HG03575 (cell line): ENCODE data around the gene GTF2IRD1.
"Not testable (repeated sequence)": the region's sequence is repeated elsewhere in the genome, so short reads cannot be mapped to it uniquely, and the experiment has no call there.

Experiments used
- ATAC-seq: cut with Tn5 transposase; IDR thresholded peaks from one replicate; pipeline ENCODE4 v1.9.1; 2021; ENCODE audit not compliant: unreplicated experiment, insufficient number of reproducible peaks, low FRiP score; ENCODE audit errors: extremely low read depth

Gene GTF2IRD1

GRCh38 chr7:74453322-74454011 is at the start of gene GTF2IRD1:
Gene GTF2IRD1 (plus strand): TSS chr7:74453906. CDS start chr7:74508081, 54,175 bp downstream.
- no peak for ATAC-seq

- ATAC-seq = no peak
Observed at GRCh38 chr7:74404388-74404700, 49.4 kb upstream of the GTF2IRD1 start.

GRCh38 chr7:74404741-74405140 is 49.0 kb upstream of the GTF2IRD1 start:
- no peak for ATAC-seq

DNA sequence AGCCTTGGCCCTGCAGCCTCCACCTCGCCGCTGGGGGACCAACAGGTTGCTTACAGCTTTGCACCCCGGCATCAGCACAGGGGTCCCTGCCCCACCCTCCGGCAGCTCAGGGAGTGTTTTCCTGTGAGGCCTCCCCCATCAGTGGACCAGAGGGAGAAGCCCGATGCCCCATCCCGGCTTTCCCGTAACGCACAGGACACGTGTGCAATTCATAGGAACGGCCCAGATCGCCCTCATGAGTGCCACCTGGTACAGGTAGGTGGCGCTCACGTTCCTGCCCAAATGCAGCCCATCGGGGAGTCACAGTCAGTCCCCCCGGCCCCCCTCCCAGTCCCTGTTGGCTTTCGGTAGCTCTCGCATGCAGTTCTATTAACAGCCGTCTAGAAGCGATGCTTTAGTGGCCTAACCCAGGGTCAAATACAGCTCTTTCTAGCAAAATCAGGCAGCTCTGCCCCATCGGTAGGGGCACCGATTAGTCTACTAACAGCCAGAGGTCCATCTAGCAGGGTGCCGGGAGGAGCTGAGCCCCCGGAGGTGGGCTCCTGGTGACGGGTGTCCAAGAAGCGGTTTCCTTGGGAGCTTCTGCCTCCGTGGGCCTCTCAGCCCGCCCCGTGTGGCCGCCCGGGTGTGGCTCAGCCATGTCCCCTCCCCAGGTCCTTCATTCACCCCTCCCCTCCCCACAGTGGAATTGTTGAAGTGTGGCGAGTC is 48.4 kb upstream of the GTF2IRD1 start:
- no peak for ATAC-seq

- no peak for ATAC-seq
Observed at GRCh38 chr7:74405899-74406512, 47.7 kb upstream of the GTF2IRD1 start.

DNA sequence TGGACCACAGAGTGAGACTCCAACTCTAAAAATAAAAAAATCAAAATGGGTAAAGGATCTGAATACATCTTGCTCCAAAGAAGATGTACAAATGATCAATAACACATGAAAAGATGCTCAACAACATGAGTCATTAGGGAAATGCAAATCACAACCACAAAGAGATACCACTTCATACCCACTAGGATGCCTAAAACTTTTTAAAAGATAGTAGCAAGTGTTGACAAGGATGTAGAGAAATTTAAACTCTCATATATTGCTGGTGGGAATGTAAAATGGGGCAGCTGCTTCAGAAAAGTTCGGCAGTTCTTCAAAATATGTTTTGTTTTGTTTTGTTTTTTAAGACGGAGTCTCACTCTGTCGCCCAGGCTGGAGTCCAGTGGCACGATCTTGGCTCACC is 45.7 kb upstream of the GTF2IRD1 start:
- ATAC-seq = no peak

- ATAC-seq = no peak
Observed at GRCh38 chr7:74409571-74409970, 44.1 kb upstream of the GTF2IRD1 start.

- no peak for ATAC-seq
Observed at GRCh38 chr7:74410772-74411171, 42.9 kb upstream of the GTF2IRD1 start.

DNA sequence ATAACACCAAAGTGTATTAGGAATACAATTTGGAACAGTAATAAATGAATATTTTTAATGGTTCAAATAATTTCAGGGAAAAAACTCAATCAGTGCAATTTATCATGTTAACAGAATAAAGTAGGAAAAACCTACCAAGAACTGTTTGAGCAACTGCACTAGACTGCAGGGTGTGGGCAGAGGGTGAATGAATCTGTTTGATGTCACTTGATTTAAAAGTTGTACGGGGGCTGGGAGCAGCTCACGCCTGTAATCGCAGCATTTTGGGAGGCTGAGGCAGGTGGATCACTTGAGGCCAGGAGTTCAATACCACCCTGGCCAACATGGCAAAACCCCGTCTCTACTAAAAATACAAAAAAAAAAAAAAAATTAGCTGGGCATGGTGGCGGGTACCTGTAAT is 42.1 kb upstream of the GTF2IRD1 start:
- not testable (repeated sequence) for ATAC-seq

- no peak for ATAC-seq
Observed at GRCh38 chr7:74412056-74412455, 41.6 kb upstream of the GTF2IRD1 start.

DNA sequence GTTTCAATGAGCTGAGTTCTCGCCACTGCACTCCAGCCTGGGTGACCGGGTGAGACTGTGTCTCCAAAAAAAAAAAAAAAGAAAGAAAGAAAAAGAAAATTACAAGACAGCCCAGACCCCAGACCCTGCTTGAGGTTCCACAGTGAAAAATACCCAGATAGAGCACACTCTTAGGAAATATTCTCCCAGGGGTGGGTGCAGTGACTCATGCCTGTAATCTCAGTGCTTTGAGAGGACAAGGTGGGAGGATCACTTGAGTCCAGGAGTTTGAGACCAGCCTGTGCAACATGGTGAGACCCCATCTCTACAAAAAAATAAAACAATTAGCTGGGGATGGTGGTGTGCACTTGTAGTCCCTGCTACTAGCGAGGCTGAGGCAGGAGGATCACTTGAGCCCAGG is 41.1 kb upstream of the GTF2IRD1 start:
- no peak for ATAC-seq

DNA sequence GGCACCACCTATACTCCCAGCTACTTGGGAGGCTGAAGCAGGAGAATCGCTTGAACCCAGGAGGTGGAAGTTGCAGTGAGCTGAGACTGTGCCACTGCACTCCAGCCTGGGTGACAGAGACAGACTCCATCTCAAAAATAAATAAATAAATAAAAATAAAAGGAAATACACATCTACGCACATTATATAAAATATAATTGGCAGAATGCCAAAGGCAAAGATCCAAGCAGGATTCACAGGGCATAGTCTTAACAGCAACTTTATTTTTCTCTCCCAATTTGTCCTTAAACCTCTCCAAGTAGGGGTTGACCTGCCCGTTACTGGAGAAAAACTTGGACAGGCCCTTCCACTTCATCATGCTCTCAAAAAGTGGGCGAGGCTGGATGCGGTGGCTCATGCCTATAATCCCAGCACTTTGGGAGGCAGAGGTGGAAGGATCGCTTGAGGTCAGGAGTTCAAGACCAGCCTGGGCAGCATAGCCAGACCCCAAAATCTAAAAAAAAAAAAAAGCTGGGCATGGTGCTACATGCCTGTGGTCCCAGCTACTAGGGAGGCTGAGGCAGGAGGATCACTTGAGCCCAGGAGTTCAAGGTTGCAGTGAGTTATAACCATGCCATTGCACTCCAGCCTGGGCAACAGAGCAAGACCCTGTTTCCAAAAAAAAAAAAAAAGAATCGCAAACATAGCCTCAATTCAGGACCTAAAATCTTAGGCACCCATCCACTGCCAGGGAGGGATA is 38.9 kb upstream of the GTF2IRD1 start:
- ATAC-seq = not testable (repeated sequence)

DNA sequence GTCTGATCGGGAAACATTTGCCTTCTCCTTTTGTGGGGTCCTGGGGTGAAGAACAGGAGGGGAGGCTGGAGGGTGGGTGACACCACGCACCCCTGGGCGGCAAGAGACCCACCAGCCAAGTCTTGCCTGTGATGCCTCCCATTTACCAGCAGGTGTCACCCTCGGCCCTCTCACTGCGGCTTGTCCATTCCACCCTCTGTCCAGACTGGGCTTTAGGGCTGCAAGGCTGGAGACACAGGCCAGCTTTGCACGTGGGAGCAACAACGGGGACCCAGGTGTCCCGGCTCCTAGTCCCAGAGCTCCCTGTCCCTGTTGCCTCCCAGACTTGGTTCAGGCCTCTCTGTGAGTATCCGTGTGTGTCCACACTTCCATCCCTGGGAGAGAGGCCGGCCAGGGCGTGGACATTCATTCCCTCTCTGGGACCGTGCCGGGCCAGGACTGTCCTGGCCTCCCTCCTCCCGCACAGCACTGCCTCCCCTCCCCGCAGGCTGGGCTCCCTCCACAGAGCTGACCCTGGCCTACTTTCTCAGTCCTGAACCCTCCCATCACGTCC is 36.2 kb upstream of the GTF2IRD1 start:
- no peak for ATAC-seq

- ATAC-seq = no peak
Observed at GRCh38 chr7:74418076-74418475, 35.6 kb upstream of the GTF2IRD1 start.

DNA sequence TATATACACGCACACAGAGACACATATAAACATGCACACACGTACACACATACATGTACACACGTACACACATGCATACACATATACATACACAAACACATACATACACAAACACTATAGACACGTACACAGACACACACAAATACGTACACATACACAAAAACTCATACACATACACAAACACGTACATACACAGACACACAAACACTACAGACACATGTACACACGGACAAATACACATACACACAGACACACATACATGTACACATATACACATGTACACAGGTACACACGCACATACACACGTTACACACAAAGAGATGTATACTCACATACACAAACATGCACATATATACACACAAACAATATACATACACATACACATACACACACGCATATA is 35.2 kb upstream of the GTF2IRD1 start:
- no peak for ATAC-seq

- ATAC-seq = not testable (repeated sequence)
Observed at GRCh38 chr7:74419232-74419631, 34.5 kb upstream of the GTF2IRD1 start.

GRCh38 chr7:74420006-74420405 is 33.7 kb upstream of the GTF2IRD1 start:
- ATAC-seq = no peak

DNA sequence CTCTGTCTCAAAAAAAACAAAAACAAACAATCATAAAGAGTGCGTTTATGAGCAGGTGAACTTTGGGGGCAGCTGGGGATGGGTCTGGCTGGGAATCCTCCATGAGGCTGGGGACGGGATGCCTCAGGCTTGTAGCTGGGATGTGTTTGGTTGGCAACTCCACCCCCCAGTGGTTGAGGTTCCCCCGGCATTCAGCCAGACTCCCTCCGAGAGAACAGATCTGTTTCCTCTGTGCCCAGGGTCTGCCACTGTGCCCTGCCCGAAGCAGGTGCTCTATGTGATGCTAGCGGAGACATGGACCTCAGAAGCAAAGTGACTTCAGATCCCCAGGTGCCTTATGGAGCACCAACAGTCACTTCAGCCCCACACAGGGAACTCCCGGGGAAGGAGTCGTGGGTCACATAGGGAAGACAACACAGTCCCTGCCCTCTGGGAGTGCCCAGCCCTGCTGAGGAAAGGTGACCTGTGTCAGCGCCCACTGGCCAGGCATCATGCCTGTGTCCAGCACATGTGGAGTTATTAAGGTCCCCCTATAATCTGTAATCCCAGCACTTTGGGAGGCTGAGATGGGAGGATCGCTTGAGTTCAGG is 29.3 kb upstream of the GTF2IRD1 start:
- ATAC-seq = no peak

DNA sequence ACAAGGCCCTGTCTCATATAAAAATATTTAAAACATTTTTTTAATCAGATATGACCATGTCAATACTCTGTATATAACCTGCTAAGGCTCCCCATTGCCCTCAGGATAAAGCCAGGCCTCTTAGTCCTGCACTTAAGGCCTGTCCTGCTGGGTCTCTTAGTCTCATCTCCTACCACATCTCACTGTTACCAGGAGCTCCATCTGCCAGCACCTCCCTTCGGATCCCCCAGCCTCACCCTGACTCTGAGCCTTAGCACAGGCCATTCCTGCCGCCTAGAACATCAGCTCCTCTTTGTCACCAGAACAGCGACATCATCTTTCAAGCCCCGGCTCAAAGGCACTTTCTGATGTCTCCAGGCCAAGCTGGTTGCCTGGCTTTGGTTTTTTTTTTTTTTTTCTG is 25.7 kb upstream of the GTF2IRD1 start:
- no peak for ATAC-seq
